ENCODE data around the gene SPTBN1. TPM values are rescaled to one million over a fixed set of nuclear protein-coding genes. Genes with fewer than 3 reads are reported as not detected.
"Not testable (repeated sequence)": the region's sequence is repeated elsewhere in the genome, so short reads cannot be mapped to it uniquely, and the experiment has no call there.

The SPTBN1 gene
- total RNA-seq, 1 donor from 2014 or later: 83.2 TPM

DNA sequence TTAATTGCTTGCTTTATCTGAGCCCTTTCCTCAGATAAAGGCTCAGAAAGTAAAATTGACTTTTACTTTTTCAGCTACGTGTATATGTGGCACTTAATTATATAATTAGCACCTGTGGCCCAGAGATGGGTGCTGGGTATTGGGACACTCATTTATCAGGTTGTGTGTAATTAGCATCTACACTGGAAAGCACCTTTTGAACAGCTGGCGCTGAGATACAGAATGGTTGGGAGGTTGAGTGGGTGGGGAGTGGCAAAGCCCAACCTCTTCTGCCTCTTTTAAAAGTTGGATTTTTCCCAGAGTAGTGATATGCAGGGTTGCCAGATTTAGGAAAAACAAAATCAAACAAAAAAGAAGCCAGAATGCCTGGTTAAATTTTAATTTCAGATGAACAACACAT, 23.9 kb downstream of the SPTBN1 start:
- DNase-seq: no peak
- Mint-ChIP-seq H3K4me1 (no peaks in the 10 kb centered on the region), H3K36me3 (ENCODE audit: low read depth) (no peaks in the 10 kb centered on the region), H3K27me3 (no peaks in the 10 kb centered on the region), H3K4me3 (no peak overlapping the region), H3K27ac (no peak overlapping the region), H3K9me3 (peaks cover 6% of the 10 kb centered on the region)
- ChIA-PET POLR2A (no interaction called here), CTCF (no interaction called here)
- no peak for ATAC-seq (ENCODE audit: low read depth)
- intact Hi-C loops (cut with micrococcal nuclease): no loop called here
- TF ChIP-seq, protein P1, sequence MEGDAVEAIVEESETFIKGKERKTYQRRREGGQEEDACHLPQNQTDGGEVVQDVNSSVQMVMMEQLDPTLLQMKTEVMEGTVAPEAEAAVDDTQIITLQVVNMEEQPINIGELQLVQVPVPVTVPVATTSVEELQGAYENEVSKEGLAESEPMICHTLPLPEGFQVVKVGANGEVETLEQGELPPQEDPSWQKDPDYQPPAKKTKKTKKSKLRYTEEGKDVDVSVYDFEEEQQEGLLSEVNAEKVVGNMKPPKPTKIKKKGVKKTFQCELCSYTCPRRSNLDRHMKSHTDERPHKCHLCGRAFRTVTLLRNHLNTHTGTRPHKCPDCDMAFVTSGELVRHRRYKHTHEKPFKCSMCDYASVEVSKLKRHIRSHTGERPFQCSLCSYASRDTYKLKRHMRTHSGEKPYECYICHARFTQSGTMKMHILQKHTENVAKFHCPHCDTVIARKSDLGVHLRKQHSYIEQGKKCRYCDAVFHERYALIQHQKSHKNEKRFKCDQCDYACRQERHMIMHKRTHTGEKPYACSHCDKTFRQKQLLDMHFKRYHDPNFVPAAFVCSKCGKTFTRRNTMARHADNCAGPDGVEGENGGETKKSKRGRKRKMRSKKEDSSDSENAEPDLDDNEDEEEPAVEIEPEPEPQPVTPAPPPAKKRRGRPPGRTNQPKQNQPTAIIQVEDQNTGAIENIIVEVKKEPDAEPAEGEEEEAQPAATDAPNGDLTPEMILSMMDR (IDR thresholded peaks at IDR 0.05): no peak

- Mint-ChIP-seq H3K4me1 (no peaks in the 10 kb centered on the region), H3K27me3 (no peaks in the 10 kb centered on the region), H3K27ac (no peak overlapping the region), H3K9me3 (peaks cover 6% of the 10 kb centered on the region), H3K4me3 (no peak overlapping the region), H3K36me3 (ENCODE audit: low read depth) (no peaks in the 10 kb centered on the region)
- ATAC-seq (ENCODE audit: low read depth) (no peak), DNase-seq (no peak)
- CTCF ChIA-PET: no interaction called here
- POLR2A ChIA-PET: no interaction called here
- TF ChIP-seq, protein P1 (IDR thresholded peaks at IDR 0.05): no peak
- intact Hi-C loops (cut with micrococcal nuclease): no loop called here
Measured at GRCh38 chr2:54481686-54482085, 25.6 kb downstream of the SPTBN1 start.

DNA sequence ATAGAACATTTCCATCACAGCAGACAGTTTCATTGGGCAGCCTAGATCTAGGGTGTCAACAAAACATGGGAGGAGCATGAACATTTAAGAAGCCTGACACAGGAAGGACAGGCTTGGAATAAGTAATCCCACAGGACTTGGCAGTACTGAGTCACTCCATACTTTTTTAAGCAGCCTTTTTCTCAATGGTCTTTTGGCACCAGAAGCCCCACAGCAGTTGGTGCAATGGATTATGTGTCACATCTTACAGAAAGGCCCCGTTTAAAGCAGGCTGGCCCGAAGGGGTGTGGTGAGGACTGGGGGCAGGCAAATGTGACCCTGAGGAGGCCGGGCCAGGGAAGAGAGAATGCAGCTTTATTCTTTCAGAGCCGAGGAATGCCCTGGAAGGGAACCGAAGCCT, 26.6 kb downstream of the SPTBN1 start:
- Mint-ChIP-seq H3K4me3 (no peak overlapping the region), H3K4me1 (no peaks in the 10 kb centered on the region), H3K36me3 (ENCODE audit: low read depth) (no peaks in the 10 kb centered on the region), H3K27ac (no peak overlapping the region), H3K9me3 (peaks cover 6% of the 10 kb centered on the region), H3K27me3 (no peaks in the 10 kb centered on the region)
- intact Hi-C loops (cut with micrococcal nuclease): no loop called here
- no peak for DNase-seq
- ChIA-PET POLR2A (no interaction called here), CTCF (no interaction called here)
- no peak for ATAC-seq (ENCODE audit: low read depth)
- TF ChIP-seq, protein P1 (IDR thresholded peaks at IDR 0.05): no peak

DNA sequence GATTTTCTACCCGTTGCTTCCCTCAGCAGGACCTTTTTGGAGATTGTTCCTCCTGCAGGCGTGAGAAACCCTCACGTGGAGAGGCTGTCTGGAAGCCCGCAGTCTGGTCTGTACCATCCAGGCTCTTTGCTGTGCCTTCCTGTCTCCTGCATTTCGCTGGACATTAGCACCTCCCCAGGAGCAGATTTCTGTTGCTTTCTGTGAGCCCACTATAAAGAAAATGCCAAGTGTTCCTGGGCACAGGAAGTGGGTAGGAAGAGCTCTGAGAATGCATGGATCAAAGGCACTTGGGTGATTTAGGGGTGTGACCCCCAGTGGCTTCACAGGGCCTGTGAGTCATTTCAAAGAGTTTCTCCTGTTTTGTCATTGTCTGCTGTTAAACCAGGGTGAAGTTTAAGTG, 27.3 kb downstream of the SPTBN1 start:
- H3K36me3 Mint-ChIP-seq (ENCODE audit: low read depth): no peaks in the 10 kb centered on the region
- DNase-seq: no peak
- CTCF ChIA-PET: no interaction called here

DNA sequence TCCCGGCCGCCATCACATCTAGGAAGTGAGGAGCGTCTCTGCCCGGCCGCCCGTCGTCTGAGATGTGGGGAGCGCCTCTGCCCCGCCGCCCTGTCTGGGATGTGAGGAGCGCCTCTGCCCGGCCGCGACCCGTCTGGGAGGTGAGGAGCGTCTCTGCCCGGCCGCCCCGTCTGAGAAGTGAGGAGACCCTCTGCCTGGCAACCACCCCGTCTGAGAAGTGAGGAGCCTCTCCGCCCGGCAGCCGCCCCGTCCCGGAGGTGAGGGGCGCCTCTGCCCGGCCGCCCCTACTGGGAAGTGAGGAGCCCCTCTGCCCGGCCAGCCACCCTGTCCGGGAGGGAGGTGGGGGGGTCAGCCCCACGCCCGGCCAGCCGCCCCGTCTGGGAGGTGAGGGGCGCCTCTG, 29.6 kb downstream of the SPTBN1 start:
- H3K4me3 Mint-ChIP-seq; H3K36me3 Mint-ChIP-seq (ENCODE audit: low read depth); H3K4me1 Mint-ChIP-seq; H3K27me3 Mint-ChIP-seq; CTCF ChIA-PET; ATAC-seq (ENCODE audit: low read depth); H3K27ac Mint-ChIP-seq; intact Hi-C loops (cut with micrococcal nuclease); POLR2A ChIA-PET; DNase-seq; H3K9me3 Mint-ChIP-seq: not testable (repeated sequence)

More for the DNA sequence above, 27.3 kb downstream of the SPTBN1 start:
- POLR2A ChIA-PET: no interaction called here
- Mint-ChIP-seq H3K4me3 (no peak overlapping the region), H3K27me3 (no peaks in the 10 kb centered on the region), H3K27ac (no peak overlapping the region), H3K9me3 (peaks cover 6% of the 10 kb centered on the region), H3K4me1 (no peaks in the 10 kb centered on the region)
- no peak for ATAC-seq (ENCODE audit: low read depth)
- TF ChIP-seq, protein P1 (IDR thresholded peaks at IDR 0.05): no peak
- intact Hi-C loops (cut with micrococcal nuclease): no loop called here

DNA sequence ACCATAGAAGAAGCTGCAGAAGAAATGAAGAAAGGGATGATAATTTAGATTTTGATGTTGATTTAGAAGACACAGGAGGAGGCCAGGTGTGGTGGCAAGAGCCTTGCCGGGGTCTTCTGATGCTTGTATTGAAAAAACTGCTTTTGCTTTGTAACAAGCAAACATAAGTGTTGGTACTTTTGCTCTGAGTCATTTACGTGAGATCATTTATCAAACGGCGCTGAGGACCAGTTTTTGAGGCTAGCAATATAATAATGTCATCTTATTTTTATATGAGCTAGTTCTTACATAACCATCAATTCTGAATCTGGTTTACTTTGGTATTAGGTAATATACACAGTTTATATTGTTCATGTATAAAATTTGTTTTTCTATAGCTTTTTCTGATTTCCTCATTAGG, 30.6 kb downstream of the SPTBN1 start:
- Mint-ChIP-seq H3K27ac (no peak overlapping the region), H3K9me3 (peaks cover 6% of the 10 kb centered on the region), H3K27me3 (peaks cover 10% of the 10 kb centered on the region), H3K4me1 (no peaks in the 10 kb centered on the region), H3K4me3 (no peak overlapping the region), H3K36me3 (ENCODE audit: low read depth) (no peaks in the 10 kb centered on the region)
- TF ChIP-seq, protein P1 (IDR thresholded peaks at IDR 0.05): no peak
- no peak for ATAC-seq (ENCODE audit: low read depth)
- intact Hi-C loops (cut with micrococcal nuclease): no loop called here
- ChIA-PET CTCF (no interaction called here), POLR2A (interaction anchor here (0.6 kb wide), 1 partner anchor 954 kb away, joined by 4 read pairs; no protein-coding TSS in a partner anchor)
- DNase-seq: no peak
